Pancreas (tissue), 10 donors: ENCODE data around the gene XCL1. TPM values are rescaled to one million over a fixed set of nuclear protein-coding genes. Genes with fewer than 3 reads are reported as not detected.

Experiments used
- ATAC-seq, 4 donors: fragments of 200-7000 bp; cut with Tn5 transposase; one replicate each; pipeline versions ENCODE4 v1.8.0 to v1.9.1; 2020; ENCODE audit warnings: mild to moderate bottlenecking in 4 of 4, moderate library complexity in 4 of 4
- DNase-seq, 6 donors: peaks; one replicate each; pipeline ENCODE4 v3.0.0-alpha.2; 2020
- FAIRE-seq: peaks from 2 replicates; lab custom pipeline; 2012; peaks lifted over from hg19 to GRCh38; lab: Jason Lieb, UNC
- H3K27ac ChIP-seq, 4 donors: fragments of 200-600 bp; sonication (generic); 1 replicate in 3 of 4; 2 replicates in 1 of 4; pipeline versions ENCODE4 v1.5.0 to v1.8.0; 2020
- H3K27me3 ChIP-seq, 4 donors: fragments of 200-600 bp; one replicate each; pipeline ENCODE4 v1.8.0; 2021
- H3K36me3 ChIP-seq, 3 donors: fragments of 200-600 bp; sonication (generic) in 1 of 3; one replicate each; pipeline versions ENCODE4 v1.5.0 to v1.8.0; 2020 to 2021
- H3K4me1 ChIP-seq, 3 donors: fragments of 200-600 bp; one replicate each; pipeline ENCODE4 v1.8.0; 2021
- H3K4me3 ChIP-seq, 4 donors: fragments of 200-600 bp; sonication (generic) in 2 of 4; one replicate each; pipeline versions ENCODE4 v1.5.0 to v1.8.0; 2020 to 2021
- H3K9me3 ChIP-seq, 4 donors: fragments of 200-600 bp; one replicate each; pipeline ENCODE4 v1.8.0; 2021
- CTCF ChIP-seq, 4 donors: fragments of 200-600 bp; sonication (generic) in 3 of 4; IDR thresholded peaks; one replicate each; pipeline versions ENCODE4 v1.5.0 to v1.8.0; 2021; ENCODE audit warnings: antibody characterized with exemption in 4 of 4
- WGBS, 2 donors: extraction: QIAGEN DNeasy Blood & Tissue Kit; methylation state at CpG; one replicate each; pipeline ENCODE4 v1.1.7; 2013; 5-methylcytosine and 5-hydroxymethylcytosine counted together
- intact Hi-C, 3 donors: fragments of 100-400 bp; cut with DNase I; formaldehyde crosslinking; loops; one replicate each; pipeline versions ENCODE4 v1.11.1 to v1.14.2; 2022
- polyA plus RNA-seq, 2 donors: library from polyadenylated mRNA; stranded (reverse); fragments of 200-250 nt; gene quantifications; one replicate each; pipeline ENCODE4 v1.2.3, GENCODE V29; 2013
- total RNA-seq, 6 donors: library from RNA; stranded (reverse); fragmentation: NEBNext Ultra II Directional in 4 of 6; extraction: Animal tissue kit (Norgen Biotek cat#: 25700) in 4 of 6; gene quantifications; one replicate each; pipeline versions ENCODE4 v1.2.1 to v1.2.4, GENCODE V29; 2021 to 2023
- donor health status: healthy with polysubstance abuse.
- donor health status: DM: no; HTN: no; CAD: no; lungs with moderate emphysema.
- donor health status: DM: no; HTN: no; CAD: no.
- donor health status: control.
- donor health status: control.
- donor health status: Bipolar disorder and iron deficiency.
- donor health status: DM: yes; HTN: yes; CAD: no.
- donor health status: DM: no; HTN: no; CAD: no.
- donor health status: DM: no; HTN: no; CAD: no.
- donor health status: DM: yes; HTN: yes; CAD: no.

The XCL1 gene
- total and polyA plus RNA-seq, 8 donors: 0.09 to 0.28 (median 0.14) TPM; not detected in 5

GRCh38 chr1:168553680-168554553, 22.5 kb upstream of the XCL1 start:
- H3K9me3 ChIP-seq: no peaks in the 10 kb centered on the region
- DNase-seq (no peak), ATAC-seq (no peak), FAIRE-seq (no peak)
- H3K36me3 ChIP-seq: no peaks in the 10 kb centered on the region
- no peak for TF ChIP-seq CTCF (IDR thresholded peaks at IDR 0.05)
- H3K27ac ChIP-seq: no peak overlapping the region
- intact Hi-C loops: no loop called here
- no peak overlapping the region for H3K4me3 ChIP-seq
- WGBS, 2 donors: 66 to 78% methylated on average over 5 of the region's 5 CpGs
- H3K4me1 ChIP-seq: peaks cover 0 to 16% (median 8%) of the 10 kb centered on the region in 3 donors
- no peaks in the 10 kb centered on the region for H3K27me3 ChIP-seq

- Histone ChIP-seq H3K4me1 (peaks cover 0 to 16% (median 8%) of the 10 kb centered on the region in 3 donors), H3K27me3 (no peaks in the 10 kb centered on the region), H3K36me3 (no peaks in the 10 kb centered on the region), H3K9me3 (no peaks in the 10 kb centered on the region), H3K4me3 (no peak overlapping the region), H3K27ac (no peak overlapping the region)
- no peak for TF ChIP-seq CTCF (IDR thresholded peaks at IDR 0.05)
- intact Hi-C loops: no loop called here
- FAIRE-seq (no peak), ATAC-seq (no peak), DNase-seq (no peak)
- WGBS, 2 donors: 87 to 91% methylated on average over 5 of the region's 5 CpGs
These were observed 21.6 kb upstream of the XCL1 start for GRCh38 chr1:168554603-168555483.

- FAIRE-seq: no peak
- intact Hi-C loops: no loop called here
These were observed 20.8 kb upstream of the XCL1 start for GRCh38 chr1:168555508-168556046.

GRCh38 chr1:168556647-168557046, 19.8 kb upstream of the XCL1 start:
- no peak for FAIRE-seq
- no peaks in the 10 kb centered on the region for H3K9me3 ChIP-seq
- H3K27ac ChIP-seq: no peak overlapping the region
- DNase-seq: no peak
- TF ChIP-seq CTCF (IDR thresholded peaks at IDR 0.05): no peak
- H3K4me1 ChIP-seq: peaks cover 0 to 7% (median 5%) of the 10 kb centered on the region in 3 donors
- intact Hi-C loops: no loop called here
- no peaks in the 10 kb centered on the region for H3K36me3 ChIP-seq
- H3K4me3 ChIP-seq: no peak overlapping the region
- ATAC-seq: no peak
- no peaks in the 10 kb centered on the region for H3K27me3 ChIP-seq

More at GRCh38 chr1:168555508-168556046, 20.8 kb upstream of the XCL1 start:
- TF ChIP-seq CTCF (IDR thresholded peaks at IDR 0.05): no peak
- no peaks in the 10 kb centered on the region for H3K9me3 ChIP-seq
- no peaks in the 10 kb centered on the region for H3K36me3 ChIP-seq
- H3K4me3 ChIP-seq: no peak overlapping the region
- H3K27ac ChIP-seq: no peak overlapping the region
- no peak for DNase-seq
- ATAC-seq: no peak
- H3K4me1 ChIP-seq: peaks cover 0 to 16% (median 8%) of the 10 kb centered on the region in 3 donors
- H3K27me3 ChIP-seq: no peaks in the 10 kb centered on the region
- 80 to 82% methylated on average over 3 of the region's 3 CpGs for WGBS, 2 donors
